Right lobe of liver (tissue), 6 donors: Measurements from ENCODE around the gene BCLAF1. TPM values are rescaled to one million over a fixed set of nuclear protein-coding genes. Genes with fewer than 3 reads are reported as not detected.

Experiments
- ATAC-seq, 4 donors: fragments of 200-7000 bp; cut with Tn5 transposase; one replicate each; pipeline ENCODE4 v1.9.1; 2020; ENCODE audit warnings: mild to moderate bottlenecking in 4 of 4, moderate library complexity in 4 of 4
- DNase-seq, 3 donors: peaks; one replicate each; pipeline ENCODE4 v3.0.0-alpha.2; 2020
- H3K27ac ChIP-seq, 3 donors: fragments of 200-600 bp; one replicate each; pipeline ENCODE4 v1.8.0; 2022
- H3K27me3 ChIP-seq, 2 donors: fragments of 200-600 bp; one replicate each; pipeline ENCODE4 v1.8.0; 2022
- H3K36me3 ChIP-seq, 4 donors: fragments of 200-600 bp; sonication (generic) in 1 of 4; one replicate each; pipeline versions ENCODE4 v1.5.1 to v1.8.0; 2017 to 2022; ENCODE audit warnings: control low read depth in 1 of 4
- H3K4me1 ChIP-seq, 4 donors: fragments of 200-600 bp; sonication (generic) in 1 of 4; one replicate each; pipeline versions ENCODE4 v1.5.1 to v1.8.0; 2017 to 2022; ENCODE audit warnings: control low read depth in 1 of 4
- H3K4me3 ChIP-seq, 3 donors: fragments of 200-600 bp; one replicate each; pipeline ENCODE4 v1.8.0; 2022
- H3K9me3 ChIP-seq, 4 donors: fragments of 200-600 bp; sonication (generic) in 1 of 4; one replicate each; pipeline versions ENCODE4 v1.5.1 to v1.8.0; 2017 to 2022; ENCODE audit warnings: control low read depth in 1 of 4
- POLR2A ChIP-seq: fragments of 450-650 bp; IDR thresholded peaks from one replicate; pipeline ENCODE4 v1.6.1; 2017; ENCODE audit warnings: antibody characterized with exemption, mild to moderate bottlenecking
- WGBS: methylation state at CpG from one replicate; pipeline ENCODE4 v1.1.6; 2018; ENCODE audit warnings: low coverage, low lambda C conversion rate; ENCODE audit not compliant: insufficient coverage; ENCODE audit errors: missing lambda C conversion rate; 5-methylcytosine and 5-hydroxymethylcytosine counted together
- intact Hi-C, 2 donors: fragments of 100-400 bp; cut with DNase I; formaldehyde crosslinking; loops; one replicate each; pipeline versions ENCODE4 v1.11.2 to v1.14.1; 2022
- small RNA-seq, 2 experiments: library from RNA; depleted of rRNA; stranded (forward); fragments of <200 nt; gene quantifications; one replicate each; pipeline ENCODE3, GENCODE V24; 2016
- total RNA-seq, 6 experiments: library from RNA; depleted of rRNA in 2 of 6; stranded (reverse); fragments of >200 nt in 2 of 6; fragmentation: NEBNext Ultra II Directional in 3 of 6; extraction: Animal tissue kit (Norgen Biotek cat#: 25700) in 3 of 6; gene quantifications; one replicate each; pipeline versions ENCODE4 v1.1.0 to v1.2.4, GENCODE V29; 2016 to 2023
- TF ChIP-seq, protein P1 (sequence below), 4 donors: fragments of 200-600 bp in 3 of 4; fragments of 450-650 bp in 1 of 4; IDR thresholded peaks; one replicate each; pipeline versions ENCODE4 v1.5.1 to v1.8.0; 2016 to 2022; ENCODE audit warnings: antibody characterized with exemption in 4 of 4, mild to moderate bottlenecking in 2 of 4
- donor health status: DM: no; HTN: yes; CAD: no.
- donor health status: DM: no; HTN: no; CAD: no.
- donor health status: DM: no; HTN: no; CAD: no.
- donor health status: DM: no; HTN: yes; CAD: no.
- donor health status: DM: no; HTN: yes; CAD: no.

The BCLAF1 gene
- total RNA-seq, 6 experiments from 2014 or later: 30.5 to 57.2 (median 40.6) TPM

DNA sequence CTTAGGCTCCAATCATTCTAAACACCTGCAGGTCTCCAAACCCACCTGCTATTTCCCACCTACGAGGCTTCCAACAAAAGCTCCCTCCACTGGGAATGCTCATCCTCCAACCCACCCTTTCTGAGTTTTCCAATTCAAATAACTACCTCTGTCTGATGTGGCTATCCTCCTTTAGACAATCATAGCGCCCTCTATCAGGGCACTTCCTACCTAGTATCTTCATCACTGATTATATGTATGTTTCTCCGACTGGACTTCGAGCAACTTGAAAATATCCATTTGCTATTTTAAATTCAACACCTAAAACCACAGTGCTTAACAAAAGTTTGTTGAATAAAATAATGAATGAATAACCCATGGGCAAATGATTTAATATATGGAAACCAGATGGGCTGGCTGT lies 80.9 kb downstream of the BCLAF1 start:
- ATAC-seq: no peak
- no peaks in the 10 kb centered on the region for H3K9me3 ChIP-seq
- no peaks in the 10 kb centered on the region for H3K36me3 ChIP-seq
- TF ChIP-seq POLR2A: no peak
- TF ChIP-seq, protein P1, sequence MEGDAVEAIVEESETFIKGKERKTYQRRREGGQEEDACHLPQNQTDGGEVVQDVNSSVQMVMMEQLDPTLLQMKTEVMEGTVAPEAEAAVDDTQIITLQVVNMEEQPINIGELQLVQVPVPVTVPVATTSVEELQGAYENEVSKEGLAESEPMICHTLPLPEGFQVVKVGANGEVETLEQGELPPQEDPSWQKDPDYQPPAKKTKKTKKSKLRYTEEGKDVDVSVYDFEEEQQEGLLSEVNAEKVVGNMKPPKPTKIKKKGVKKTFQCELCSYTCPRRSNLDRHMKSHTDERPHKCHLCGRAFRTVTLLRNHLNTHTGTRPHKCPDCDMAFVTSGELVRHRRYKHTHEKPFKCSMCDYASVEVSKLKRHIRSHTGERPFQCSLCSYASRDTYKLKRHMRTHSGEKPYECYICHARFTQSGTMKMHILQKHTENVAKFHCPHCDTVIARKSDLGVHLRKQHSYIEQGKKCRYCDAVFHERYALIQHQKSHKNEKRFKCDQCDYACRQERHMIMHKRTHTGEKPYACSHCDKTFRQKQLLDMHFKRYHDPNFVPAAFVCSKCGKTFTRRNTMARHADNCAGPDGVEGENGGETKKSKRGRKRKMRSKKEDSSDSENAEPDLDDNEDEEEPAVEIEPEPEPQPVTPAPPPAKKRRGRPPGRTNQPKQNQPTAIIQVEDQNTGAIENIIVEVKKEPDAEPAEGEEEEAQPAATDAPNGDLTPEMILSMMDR (IDR thresholded peaks at IDR 0.05): no peak
- no peaks in the 10 kb centered on the region for H3K4me1 ChIP-seq
- H3K4me3 ChIP-seq: no peak overlapping the region
- no peak for DNase-seq
- no peak overlapping the region for H3K27ac ChIP-seq
- intact Hi-C loops: loop anchor here in 1 of 2 donors (10.0 kb wide), 1 partner anchor 184 kb away; no protein-coding TSS in a partner anchor
- WGBS: 83% methylated on average over 4 of the region's 4 CpGs
- no peaks in the 10 kb centered on the region for H3K27me3 ChIP-seq

Small RNA genes lying within 50 kb of the gene (small RNA-seq; reads per million reads assigned to genes)
- gene AL023284.1: 0 reads per million in 2 experiments

Other genes with a start within 250 kb of the BCLAF1 start
- under 1 TPM in 4 of 6 experiments, not detected in 2; 0.12 to 0.68 (median 0.45) TPM for gene MTFR2, start 39.5 kb downstream of the BCLAF1 start, total RNA-seq